ENCODE measurements around the gene RAC2.

RAC2 gene

GRCh38 chr22:37215890-37216289 lies 28.2 kb downstream of the RAC2 start:
- no peak for DNase-seq

GRCh38 chr22:37214731-37215030 lies 29.4 kb downstream of the RAC2 start:
- no peak for DNase-seq

GRCh38 chr22:37213941-37214730 lies 29.9 kb downstream of the RAC2 start:
- DNase-seq: no peak

GRCh38 chr22:37213218-37213855 lies 30.7 kb downstream of the RAC2 start:
- DNase-seq: no peak

- no peak for DNase-seq
Observed at GRCh38 chr22:37212174-37212906, 31.7 kb downstream of the RAC2 start, which contains the start of gene SSTR3. TSS of gene SSTR3 (minus strand) at chr22:37212477. CDS start at chr22:37207803, 4,674 bp downstream.

- no peak for DNase-seq
Observed at GRCh38 chr22:37211866-37212173, 32.2 kb downstream of the RAC2 start.

GRCh38 chr22:37211075-37211865 lies 32.8 kb downstream of the RAC2 start:
- DNase-seq: no peak

- DNase-seq: no peak
Observed at GRCh38 chr22:37210041-37210803, 33.8 kb downstream of the RAC2 start.

GRCh38 chr22:37209140-37209845 lies 34.8 kb downstream of the RAC2 start:
- DNase-seq: no peak

GRCh38 chr22:37208401-37209139 lies 35.5 kb downstream of the RAC2 start:
- DNase-seq: no peak

- no peak for DNase-seq
Observed at GRCh38 chr22:37207981-37208380, 36.1 kb downstream of the RAC2 start.

GRCh38 chr22:37206841-37207821 lies 36.9 kb downstream of the RAC2 start:
- no peak for DNase-seq

- DNase-seq: no peak
Observed at GRCh38 chr22:37206118-37206840, 37.8 kb downstream of the RAC2 start.

GRCh38 chr22:37205046-37205445 lies 39.0 kb downstream of the RAC2 start:
- DNase-seq: no peak

GRCh38 chr22:37204045-37204655 lies 39.9 kb downstream of the RAC2 start:
- DNase-seq: no peak

- DNase-seq: no peak
Observed at GRCh38 chr22:37203354-37204044, 40.6 kb downstream of the RAC2 start.

GRCh38 chr22:37202716-37203115 lies 41.4 kb downstream of the RAC2 start:
- DNase-seq: no peak

GRCh38 chr22:37202001-37202555 lies 42.0 kb downstream of the RAC2 start:
- no peak for DNase-seq

All from KG1 (cell line).